H1 (cell line): ENCODE data around the gene TMEM127. TPM values are rescaled to one million over a fixed set of nuclear protein-coding genes. Genes with fewer than 3 reads are reported as not detected.

Experiments
- CTCF ChIA-PET: fragments of 300-600 bp; sonication (Branson Sonifier 250); formaldehyde crosslinking; loops from one replicate; lab custom pipeline; 2021; ENCODE audit not compliant: partially characterized antibody; lab: Charles Lee
- POLR2A ChIA-PET: fragments of 300-600 bp; sonication (Branson Sonifier 250); formaldehyde crosslinking; loops from one replicate; lab custom pipeline; 2021; ENCODE audit warnings: inconsistent platforms; ENCODE audit not compliant: partially characterized antibody; lab: Charles Lee
- DNase-seq, 2 experiments: peaks; one replicate each; pipeline versions ENCODE4 v3.0.0 to v3.0.0-alpha.2; 2010 to 2022; ENCODE audit warnings: low spot score in 2 of 2, low read depth in 1 of 2, mixed read lengths in 1 of 2
- FAIRE-seq: peaks from 2 replicates; lab custom pipeline; 2011; peaks lifted over from hg19 to GRCh38; lab: Jason Lieb, UNC
- H2AFZ ChIP-seq: 2 replicates; pipeline ENCODE4 v1.8.1; 2012; ENCODE audit warnings: low read length, inconsistent platforms
- H2AK5ac ChIP-seq: 2 replicates; pipeline ENCODE4 v1.6.1; 2013; ENCODE audit warnings: low read depth, low read length
- H2BK120ac ChIP-seq: replicated peaks from 2 replicates; pipeline ENCODE3; 2013; ENCODE audit warnings: low read depth, low read length, inconsistent platforms
- H2BK12ac ChIP-seq: 2 replicates; pipeline ENCODE4 v1.6.1; 2013; ENCODE audit warnings: low read depth, low read length
- H2BK15ac ChIP-seq: 2 replicates; pipeline ENCODE4 v1.6.1; 2013; ENCODE audit warnings: low read length
- H2BK20ac ChIP-seq: 2 replicates; pipeline ENCODE4 v1.6.1; 2013; ENCODE audit warnings: low read length
- H2BK5ac ChIP-seq: 2 replicates; pipeline ENCODE4 v1.6.1; 2013; ENCODE audit warnings: low read depth, low read length
- H3K14ac ChIP-seq: 2 replicates; pipeline ENCODE4 v1.6.1; 2013; ENCODE audit warnings: inconsistent platforms; ENCODE audit not compliant: insufficient read length
- H3K18ac ChIP-seq: 2 replicates; pipeline ENCODE4 v1.6.1; 2013; ENCODE audit warnings: low read length; ENCODE audit errors: extremely low read depth
- H3K23ac ChIP-seq: 2 replicates; pipeline ENCODE4 v1.6.1; 2013; ENCODE audit warnings: inconsistent platforms; ENCODE audit not compliant: insufficient read length
- H3K23me2 ChIP-seq: 2 replicates; pipeline ENCODE4 v1.6.1; 2013; ENCODE audit warnings: low read depth, low read length
- H3K27ac ChIP-seq: 2 replicates; pipeline ENCODE4 v1.6.1; 2011; ENCODE audit warnings: low read depth, low read length, inconsistent platforms
- H3K27me3 ChIP-seq, 4 experiments: replicated peaks in 1 of 4; 1 replicate in 1 of 4; 2 replicates in 3 of 4; pipeline versions ENCODE4 v1.6.1 to v1.8.1; 2011 to 2013; ENCODE audit warnings: low read length in 3 of 4, mild to moderate bottlenecking in 3 of 4, inconsistent platforms in 2 of 4, mixed read lengths in 2 of 4, moderate library complexity in 1 of 4; ENCODE audit not compliant: control insufficient read depth in 3 of 4, insufficient read depth in 3 of 4; ENCODE audit errors: extremely low read depth in 1 of 4
- H3K36me3 ChIP-seq, 4 experiments: 2 replicates each; pipeline versions ENCODE4 v1.6.1 to v1.8.1; 2011 to 2013; ENCODE audit warnings: mild to moderate bottlenecking in 4 of 4, low read length in 3 of 4, moderate library complexity in 2 of 4, control low read depth in 1 of 4, inconsistent platforms in 1 of 4; ENCODE audit not compliant: insufficient read depth in 4 of 4, control insufficient read depth in 2 of 4
- H3K4ac ChIP-seq: replicated peaks from 2 replicates; pipeline ENCODE3; 2013; ENCODE audit warnings: low read length, low read depth, mixed read lengths, inconsistent platforms; ENCODE audit not compliant: insufficient read length
- H3K4me1 ChIP-seq, 4 experiments: replicated peaks in 1 of 4; 1 replicate in 1 of 4; 2 replicates in 3 of 4; pipeline versions ENCODE4 v1.6.1 to v1.8.1; 2011 to 2013; ENCODE audit warnings: low read length in 3 of 4, inconsistent platforms in 2 of 4, mixed read lengths in 1 of 4; ENCODE audit not compliant: insufficient read depth in 4 of 4, control insufficient read depth in 3 of 4
- H3K4me2 ChIP-seq, 2 experiments: 2 replicates each; pipeline versions ENCODE4 v1.6.1 to v1.8.1; 2011 to 2013; ENCODE audit warnings: low read depth in 2 of 2, low read length in 2 of 2, control low read depth in 1 of 2, inconsistent platforms in 1 of 2, mild to moderate bottlenecking in 1 of 2; ENCODE audit not compliant: insufficient read depth in 1 of 2
- H3K4me3 ChIP-seq, 4 experiments: fragments of 200-600, 300-600 bp in 1 of 4; sonication (generic), shearing (Covaris generic), sonication (Bioruptor Twin) in 1 of 4; 2 replicates each; pipeline versions ENCODE4 v1.5.1 to v1.8.1; 2011 to 2016; ENCODE audit warnings: low read length in 4 of 4, low read depth in 3 of 4, control low read depth in 2 of 4, inconsistent platforms in 2 of 4, mild to moderate bottlenecking in 2 of 4, mixed read lengths in 1 of 4, moderate library complexity in 1 of 4; ENCODE audit not compliant: insufficient read depth in 2 of 4; ENCODE audit errors: extremely low read depth in 1 of 4
- H3K56ac ChIP-seq: replicated peaks from 2 replicates; pipeline ENCODE3; 2013; ENCODE audit warnings: low read depth, mild to moderate bottlenecking, mixed read lengths, low read length, inconsistent platforms; ENCODE audit not compliant: insufficient read length
- H3K79me1 ChIP-seq: 2 replicates; pipeline ENCODE4 v1.6.1; 2013; ENCODE audit warnings: low read depth, low read length, control low read depth
- H3K79me2 ChIP-seq, 2 experiments: 2 replicates each; pipeline versions ENCODE4 v1.6.1 to v1.8.1; 2012 to 2013; ENCODE audit warnings: low read length in 2 of 2, mild to moderate bottlenecking in 2 of 2, inconsistent platforms in 1 of 2; ENCODE audit not compliant: insufficient read depth in 2 of 2, control insufficient read depth in 1 of 2
- H3K9ac ChIP-seq, 4 experiments: replicated peaks in 1 of 4; 1 replicate in 1 of 4; 2 replicates in 3 of 4; pipeline versions ENCODE4 v1.6.1 to v1.8.1; 2011 to 2013; ENCODE audit warnings: low read depth in 3 of 4, low read length in 3 of 4, control low read depth in 2 of 4, mild to moderate bottlenecking in 2 of 4, moderate library complexity in 2 of 4, inconsistent platforms in 1 of 4; ENCODE audit errors: extremely low read depth in 1 of 4
- H3K9me3 ChIP-seq, 2 experiments: 2 replicates each; pipeline versions ENCODE4 v1.6.1 to v1.8.1; 2012 to 2013; ENCODE audit warnings: mild to moderate bottlenecking in 2 of 2, moderate library complexity in 2 of 2, control low read depth in 1 of 2, inconsistent platforms in 1 of 2, low read depth in 1 of 2, low read length in 1 of 2, mixed read lengths in 1 of 2; ENCODE audit not compliant: insufficient read depth in 2 of 2
- H4K20me1 ChIP-seq, 2 experiments: replicated peaks in 1 of 2; 2 replicates each; pipeline versions ENCODE3 to v1.8.1; 2011 to 2013; ENCODE audit warnings: inconsistent platforms in 2 of 2, low read length in 2 of 2, mild to moderate bottlenecking in 1 of 2; ENCODE audit not compliant: insufficient read depth in 2 of 2, control insufficient read depth in 1 of 2
- H4K5ac ChIP-seq: 2 replicates; pipeline ENCODE4 v1.6.1; 2013; ENCODE audit warnings: low read length, low read depth, mixed read lengths, inconsistent platforms; ENCODE audit not compliant: insufficient read length
- H4K8ac ChIP-seq: 2 replicates; pipeline ENCODE4 v1.8.0; 2013; ENCODE audit warnings: mild to moderate bottlenecking, moderate library complexity, low read length, inconsistent platforms; ENCODE audit not compliant: insufficient read depth; ENCODE audit errors: extremely low read depth
- H4K91ac ChIP-seq: replicated peaks from 2 replicates; pipeline ENCODE3; 2013; ENCODE audit warnings: low read length, mixed read lengths, inconsistent platforms; ENCODE audit not compliant: insufficient read length
- ASH2L ChIP-seq: fragments of 200-600, 300-600 bp; sonication (generic); IDR thresholded peaks from one replicate; pipeline ENCODE4 v1.7.1; 2017; ENCODE audit warnings: low read length
- BCL11A ChIP-seq, 2 experiments: IDR thresholded peaks; one replicate each; pipeline ENCODE4 v1.6.1; 2011; ENCODE audit warnings: low read depth in 2 of 2, low read length in 2 of 2, mild to moderate bottlenecking in 2 of 2
- BRCA1 ChIP-seq: IDR thresholded peaks from 2 replicates; pipeline ENCODE4 v1.6.1; 2012; ENCODE audit warnings: low read depth, low read length, improper control_type of control experiment
- CTBP2 ChIP-seq: IDR thresholded peaks from 2 replicates; pipeline ENCODE4 v1.7.0; 2011; ENCODE audit warnings: borderline replicate concordance, mild to moderate bottlenecking, moderate library complexity, mixed read lengths, low read length; ENCODE audit not compliant: insufficient read depth, insufficient read length
- EGR1 ChIP-seq: IDR thresholded peaks from 2 replicates; pipeline ENCODE4 v1.6.1; 2011; ENCODE audit warnings: low read depth, low read length, borderline replicate concordance
- GTF2F1 ChIP-seq: IDR thresholded peaks from 2 replicates; pipeline ENCODE4 v1.6.1; 2012; ENCODE audit warnings: low read depth, low read length, improper control_type of control experiment, borderline replicate concordance
- SIX5 ChIP-seq: IDR thresholded peaks from 2 replicates; pipeline ENCODE4 v1.6.1; 2011; ENCODE audit warnings: mild to moderate bottlenecking, low read depth, low read length
- TBP ChIP-seq: IDR thresholded peaks from 2 replicates; pipeline ENCODE4 v1.6.1; 2011; ENCODE audit warnings: low read depth, low read length, improper control_type of control experiment
- USF2 ChIP-seq: IDR thresholded peaks from 2 replicates; pipeline ENCODE4 v1.6.1; 2011; ENCODE audit warnings: low read length, improper control_type of control experiment
- WGBS, 2 experiments: shearing (Covaris generic) in 1 of 2; methylation state at CpG; one replicate each; pipeline versions ENCODE4 v1.1.6 to v1.1.7; 2013 to 2015; ENCODE audit warnings: low lambda C conversion rate in 2 of 2, mixed read lengths in 2 of 2, inconsistent platforms in 1 of 2, low coverage in 1 of 2, missing lambda C conversion rate in 1 of 2; ENCODE audit not compliant: insufficient replicate concordance in 2 of 2, insufficient coverage in 1 of 2, insufficient read length in 1 of 2; ENCODE audit errors: extremely low coverage in 1 of 2, missing lambda C conversion rate in 1 of 2; 5-methylcytosine and 5-hydroxymethylcytosine counted together
- polyA plus RNA-seq, 7 experiments: library from polyadenylated mRNA; depleted of rRNA in 3 of 7; stranded (reverse) in 5 of 7; unstranded in 2 of 7; fragments of >200 nt in 5 of 7; fragments of 200-250 nt in 2 of 7; gene quantifications; 1 replicate in 5 of 7; 2 replicates in 1 of 7; 4 replicates in 1 of 7; pipeline versions ENCODE4 v1.2.1 to v1.2.3, GENCODE V29; 2011 to 2013; ENCODE audit warnings: missing spikeins in 2 of 7, mixed read lengths in 2 of 7
- total RNA-seq: library from RNA; stranded (reverse); fragmentation: NEBNext Ultra II Directional; extraction: Animal tissue kit (Norgen Biotek cat#: 25700); gene quantifications from 2 replicates; pipeline ENCODE4 v1.2.1, GENCODE V29; 2021
- TF ChIP-seq, protein P1 (sequence below): IDR thresholded peaks from 2 replicates; pipeline ENCODE4 v1.6.1; 2012; ENCODE audit warnings: low read length, inconsistent platforms

TMEM127 gene
- total and polyA plus RNA-seq, 2 of the 8 experiments (the other 6 are each of a cell fraction or from before 2014, with no cell fraction given): 25.0 to 41.0 TPM

- Histone ChIP-seq H3K79me2 (peaks cover 56 to 99% of the 10 kb centered on the region in 2 experiments), H2BK20ac (no peak overlapping the region), H3K23ac (no peak overlapping the region), H2AFZ (no peak overlapping the region), H3K23me2 (peaks cover 2% of the 10 kb centered on the region; the same call in 1 of the 2 replicates), H3K9me3 (no peaks in the 10 kb centered on the region), H3K27me3 (no peaks in the 10 kb centered on the region), H2BK5ac (no peak overlapping the region), H3K4me1 (peaks cover 2 to 6% (median 4%) of the 10 kb centered on the region in 4 experiments; a peak in 4 of 7 replicates), H3K9ac (no peak overlapping the region), H3K79me1 (peaks cover 2% of the 10 kb centered on the region; the same call in 1 of the 2 replicates), H4K91ac (no peak overlapping the region), H2BK12ac (no peak overlapping the region), H3K14ac (no peak overlapping the region), H2AK5ac (no peak overlapping the region), H3K56ac (no peak overlapping the region), H2BK15ac (no peak overlapping the region), H3K4ac (no peak overlapping the region), H2BK120ac (no peak overlapping the region), H4K20me1 (peaks cover 34 to 48% of the 10 kb centered on the region in 2 experiments), H3K36me3 (no peaks in the 10 kb centered on the region), H4K8ac (no peak overlapping the region), H3K27ac (no peak overlapping the region), H3K18ac (no peak overlapping the region), H3K4me3 (no peak overlapping the region), H3K4me2 (no peak overlapping the region), H4K5ac (no peak overlapping the region)
- DNase-seq: no peak
- CTCF ChIA-PET: interaction anchor here (0.7 to 2.2 kb wide), 11 partner anchors 10 to 210 kb away, joined by 3 to 8 read pairs (median 4); partner anchors contain the start of gene ASTL
- 86% methylated on average over 4 of the region's 4 CpGs; no CpG with 5 or more reads in 1 of the 2 experiments for WGBS, 2 experiments
- POLR2A ChIA-PET: interaction anchor here (1.0 to 1.7 kb wide), 6 partner anchors 20 to 123 kb away, joined by 3 to 6 read pairs (median 4); partner anchors contain the start of gene ITPRIPL1
- no peak for FAIRE-seq
- no peak for TF ChIP-seq BRCA1
- no peak for TF ChIP-seq TBP
- TF ChIP-seq USF2: no peak
- no peak for TF ChIP-seq BCL11A (IDR thresholded peaks at IDR 0.05; ENCODE audit: low read depth in 2 of 2, low read length in 2 of 2)
- no peak for TF ChIP-seq CTBP2
- TF ChIP-seq GTF2F1: no peak
- no peak for TF ChIP-seq SIX5
- TF ChIP-seq EGR1: no peak
- no peak for TF ChIP-seq ASH2L
- TF ChIP-seq, protein P1, sequence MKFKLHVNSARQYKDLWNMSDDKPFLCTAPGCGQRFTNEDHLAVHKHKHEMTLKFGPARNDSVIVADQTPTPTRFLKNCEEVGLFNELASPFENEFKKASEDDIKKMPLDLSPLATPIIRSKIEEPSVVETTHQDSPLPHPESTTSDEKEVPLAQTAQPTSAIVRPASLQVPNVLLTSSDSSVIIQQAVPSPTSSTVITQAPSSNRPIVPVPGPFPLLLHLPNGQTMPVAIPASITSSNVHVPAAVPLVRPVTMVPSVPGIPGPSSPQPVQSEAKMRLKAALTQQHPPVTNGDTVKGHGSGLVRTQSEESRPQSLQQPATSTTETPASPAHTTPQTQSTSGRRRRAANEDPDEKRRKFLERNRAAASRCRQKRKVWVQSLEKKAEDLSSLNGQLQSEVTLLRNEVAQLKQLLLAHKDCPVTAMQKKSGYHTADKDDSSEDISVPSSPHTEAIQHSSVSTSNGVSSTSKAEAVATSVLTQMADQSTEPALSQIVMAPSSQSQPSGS: no peak
Measured at GRCh38 chr2:96202152-96202854, 63.5 kb downstream of the TMEM127 start.
